Measurements from ENCODE around the gene KLHL35.

- TF ChIP-seq RCOR1 (IDR thresholded peaks at IDR 0.05; ENCODE audit: insufficient replicate concordance, low read length) (no peak), POLR2A (IDR thresholded peaks at IDR 0.05; ENCODE audit: low read depth, low read length) (no peak), CTCF (conservative IDR thresholded peaks at IDR 0.05; ENCODE audit: low read depth, low read length) (no peak), RFX5 (IDR thresholded peaks at IDR 0.05; ENCODE audit: low read depth, low read length) (no peak), USF2 (IDR thresholded peaks at IDR 0.05; ENCODE audit: low read depth, low read length) (no peak), CEBPB (IDR thresholded peaks at IDR 0.05; ENCODE audit: low read depth, low read length) (no peak), ELK1 (IDR thresholded peaks at IDR 0.05; ENCODE audit: borderline replicate concordance, low read depth, low read length) (no peak), MXI1 (IDR thresholded peaks at IDR 0.05; ENCODE audit: borderline replicate concordance, low read depth, low read length) (no peak), RAD21 (IDR thresholded peaks at IDR 0.05; ENCODE audit: low read length) (no peak), SMC3 (IDR thresholded peaks at IDR 0.05; ENCODE audit: low read depth, low read length) (no peak), NFE2L2 (IDR thresholded peaks at IDR 0.05; ENCODE audit: low read depth, low read length) (no peak)
Measured at GRCh38 chr11:75465701-75466531, 32.9 kb upstream of the KLHL35 start.

All from IMR-90 (cell line).